Heart right ventricle (tissue), 16 donors: ENCODE results near the gene RPS3. TPM values are rescaled to one million over a fixed set of nuclear protein-coding genes. Genes with fewer than 3 reads are reported as not detected.

ENCODE experiments used
- ATAC-seq, 8 donors: fragments of 200-7000 bp; cut with Tn5 transposase; one replicate each; pipeline ENCODE4 v1.9.1; 2020; ENCODE audit warnings: mild to moderate bottlenecking in 8 of 8, moderate library complexity in 8 of 8, moderate number of reproducible peaks in 1 of 8
- DNase-seq, 2 donors: peaks; one replicate each; pipeline ENCODE4 v3.0.0-alpha.2; 2020
- H3K27ac ChIP-seq, 10 donors: fragments of 200-600 bp; sonication (generic) in 2 of 10; one replicate each; pipeline versions ENCODE4 v1.5.0 to v1.8.0; 2020 to 2022; ENCODE audit warnings: mild to moderate bottlenecking in 3 of 10
- H3K27me3 ChIP-seq, 7 donors: fragments of 200-600 bp; one replicate each; pipeline ENCODE4 v1.8.0; 2021 to 2022; ENCODE audit warnings: mild to moderate bottlenecking in 2 of 7
- H3K36me3 ChIP-seq, 9 donors: fragments of 200-600 bp; sonication (generic) in 1 of 9; one replicate each; pipeline versions ENCODE4 v1.5.0 to v1.8.0; 2020 to 2022; ENCODE audit warnings: mild to moderate bottlenecking in 2 of 9
- H3K4me1 ChIP-seq, 9 donors: fragments of 200-600 bp; sonication (generic) in 1 of 9; one replicate each; pipeline versions ENCODE4 v1.5.0 to v1.8.0; 2020 to 2022; ENCODE audit warnings: mild to moderate bottlenecking in 4 of 9
- H3K4me3 ChIP-seq, 10 donors: fragments of 200-600 bp; sonication (generic) in 2 of 10; one replicate each; pipeline versions ENCODE4 v1.5.0 to v1.8.0; 2020 to 2022; ENCODE audit warnings: mild to moderate bottlenecking in 7 of 10, moderate library complexity in 2 of 10
- H3K9me3 ChIP-seq, 11 donors: fragments of 200-600 bp in 10 of 11; sonication (generic) in 2 of 11; one replicate each; pipeline versions ENCODE4 v1.5.0 to v1.8.0; 2013 to 2022; ENCODE audit warnings: mild to moderate bottlenecking in 2 of 11, control low read depth in 1 of 11, moderate library complexity in 1 of 11
- CTCF ChIP-seq, 9 donors: fragments of 200-600 bp; sonication (generic) in 2 of 9; IDR thresholded peaks; one replicate each; pipeline versions ENCODE4 v1.5.0 to v1.8.0; 2021 to 2022; ENCODE audit warnings: antibody characterized with exemption in 9 of 9, mild to moderate bottlenecking in 5 of 9, moderate library complexity in 1 of 9
- whole genome bisulfite sequencing, 2 donors: extraction: QIAGEN DNeasy Blood & Tissue Kit; methylation state at CpG; one replicate each; pipeline ENCODE4 v1.1.7; 2013; ENCODE audit warnings: inconsistent platforms in 1 of 2; 5-methylcytosine and 5-hydroxymethylcytosine counted together
- intact Hi-C, 10 donors: fragments of 100-400 bp; cut with DNase I; formaldehyde crosslinking; loops; one replicate each; pipeline versions ENCODE4 v1.11.1 to v1.14.2; 2022
- polyA plus RNA-seq, 2 donors: library from polyadenylated mRNA; stranded (reverse); fragments of 200-250 nt; gene quantifications; one replicate each; pipeline ENCODE4 v1.2.3, GENCODE V29; 2013
- total RNA-seq, 10 donors: library from RNA; stranded (reverse); fragmentation: NEBNext Ultra II Directional in 3 of 10; extraction: Animal tissue kit (Norgen Biotek cat#: 25700) in 3 of 10; gene quantifications; one replicate each; pipeline versions ENCODE4 v1.2.1 to v1.2.4, GENCODE V29; 2021 to 2023
- donor health status: Arrhythmogenic right ventricular cardiomyopathy.
- donor health status: ischemic (EF 13 %, LVEDD 7.1; RV severe dilation, severe dysfunction).
- donor health status: healthy with polysubstance abuse.
- donor health status: DM: no; HTN: yes; CAD: no.
- donor health status: DM: no; HTN: no; CAD: no.
- donor health status: ischemic (EF 25% LVEDD 6.9; RV normal size, moderate dysfunction).
- donor health status: ischemic (EF 25% LVEDD 5.7; RV mildly dilated, moderate dysfunction).
- donor health status: healthy.
- donor health status: DM: yes; HTN: yes; CAD: no.
- donor health status: Ischemic cardiomyopathy.
- donor health status: ischemic (EF 35%, LVEDD 5.7; RV mildly dilated, moderate dysfunction).
- donor health status: nonischemic (EF 11% LVEDD 7.7; RV severe dilation, severe dysfunction).
- donor health status: DM: yes; HTN: yes; CAD: no.
- donor health status: PGD.
- donor health status: ischemic (EF 29% LVEDD 5.4; RV normal size, mild dysfunction).
- donor health status: nonischemic (EF 23%, LVEDD 6.1; RV moderate dilation, normal function).

The RPS3 gene
- total and polyA plus RNA-seq, 12 donors: 698 to 1,945 (median 939) TPM

- H3K4me3 ChIP-seq: no peak overlapping the region
- no peaks in the 10 kb centered on the region for H3K27me3 ChIP-seq
- intact Hi-C loops: loop anchor here in 5 of 10 donors (2.0 to 10.0 kb wide), 5 partner anchors 51 to 102 kb away; no protein-coding TSS in a partner anchor
- no peaks in the 10 kb centered on the region for H3K36me3 ChIP-seq
- no peak for ATAC-seq
- WGBS, 2 donors: 86 to 96% methylated on average over 3 of the region's 3 CpGs
- H3K27ac ChIP-seq: peak overlapping the region in 1 of 10 donors; percentile 60
- peaks cover 0 to 34% (median 2%) of the 10 kb centered on the region in 9 donors for H3K4me1 ChIP-seq
- no peaks in the 10 kb centered on the region for H3K9me3 ChIP-seq
- no peak for DNase-seq
- no peak for TF ChIP-seq CTCF (IDR thresholded peaks at IDR 0.05)
Measured at GRCh38 chr11:75383246-75383645, 16.1 kb upstream of the RPS3 start.

- TF ChIP-seq CTCF (IDR thresholded peaks at IDR 0.05): peak; percentile 96 to 100 (median 98)
- intact Hi-C loops: loop anchor here (1.0 to 10.0 kb wide), 8 partner anchors 52 to 148 kb away; no protein-coding TSS in a partner anchor
- 25 to 26% methylated on average over 24 of the region's 24 CpGs for WGBS, 2 donors
Measured at GRCh38 chr11:75384438-75385080, 14.8 kb upstream of the RPS3 start.

GRCh38 chr11:75386942-75387630 is 12.2 kb upstream of the RPS3 start:
- DNase-seq: no peak
- ATAC-seq: no peak
- no peaks in the 10 kb centered on the region for H3K9me3 ChIP-seq
- peaks cover 3 to 32% (median 7%) of the 10 kb centered on the region in 9 donors for H3K4me1 ChIP-seq
- no peaks in the 10 kb centered on the region for H3K36me3 ChIP-seq
- no peak overlapping the region for H3K27ac ChIP-seq
- TF ChIP-seq CTCF (IDR thresholded peaks at IDR 0.05): no peak
- intact Hi-C loops: loop anchor here in 3 of 10 donors (5.0 to 10.0 kb wide), 2 partner anchors 62 to 145 kb away; no protein-coding TSS in a partner anchor
- 56 to 63% methylated on average over 3 of the region's 3 CpGs for WGBS, 2 donors
- no peaks in the 10 kb centered on the region for H3K27me3 ChIP-seq
- H3K4me3 ChIP-seq: no peak overlapping the region

More at GRCh38 chr11:75384438-75385080, 14.8 kb upstream of the RPS3 start:
- no peaks in the 10 kb centered on the region for H3K9me3 ChIP-seq
- no peaks in the 10 kb centered on the region for H3K36me3 ChIP-seq
- peaks cover 3 to 44% (median 7%) of the 10 kb centered on the region in 9 donors for H3K4me1 ChIP-seq
- H3K4me3 ChIP-seq: no peak overlapping the region
- DNase-seq (peak; percentile 70 to 86), ATAC-seq (peak; percentile 80 to 92 (median 90))
- no peaks in the 10 kb centered on the region for H3K27me3 ChIP-seq
- no peak overlapping the region for H3K27ac ChIP-seq

DNA sequence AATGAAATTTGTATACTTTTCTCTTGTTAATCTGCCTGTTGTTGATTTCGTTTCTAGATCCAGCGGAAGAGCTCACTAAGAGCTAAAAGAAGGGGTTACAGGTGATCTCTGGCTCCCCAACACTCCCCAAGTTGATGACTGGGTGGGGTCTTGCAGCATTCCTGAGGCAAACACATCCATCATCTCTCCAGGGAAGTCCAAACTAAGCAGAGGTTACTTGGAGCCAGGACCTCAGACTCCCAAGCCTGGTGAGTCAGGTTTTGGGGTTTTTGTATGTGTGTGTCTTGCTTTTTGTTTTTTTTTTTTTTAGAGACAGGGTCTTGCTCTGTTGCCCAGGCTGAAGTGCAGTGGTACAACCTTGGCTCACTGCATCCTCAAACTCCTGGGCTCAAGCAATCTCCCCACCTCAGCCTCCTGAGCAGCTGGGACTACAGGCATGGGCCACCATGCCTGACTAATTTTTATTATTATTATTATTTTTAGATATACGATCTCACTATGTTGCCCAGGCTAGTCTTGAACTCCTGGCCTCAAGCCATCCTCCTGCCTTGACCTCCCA is 11.5 kb upstream of the RPS3 start:
- DNase-seq: no peak
- intact Hi-C loops: loop anchor here in 8 of 10 donors (2.0 to 10.0 kb wide), 4 partner anchors 63 to 145 kb away; no protein-coding TSS in a partner anchor
- H3K4me3 ChIP-seq: no peak overlapping the region
- no peaks in the 10 kb centered on the region for H3K9me3 ChIP-seq
- H3K4me1 ChIP-seq: peaks cover 3 to 32% (median 7%) of the 10 kb centered on the region in 9 donors
- ATAC-seq: no peak
- no peak for TF ChIP-seq CTCF (IDR thresholded peaks at IDR 0.05)
- H3K27ac ChIP-seq: peak overlapping the region in 2 of 10 donors; percentile 24 to 50
- H3K27me3 ChIP-seq: no peaks in the 10 kb centered on the region
- no peaks in the 10 kb centered on the region for H3K36me3 ChIP-seq
- WGBS, 2 donors: 70 to 77% methylated on average over 3 of the region's 3 CpGs
